ENCODE measurements around the gene CP.

GRCh38 chr3:149134575-149134974, 87.1 kb downstream of the CP start:
- TF ChIP-seq CTCF (IDR thresholded peaks at IDR 0.05) (no peak), ZBTB21 (CRISPR knock-in tag; IDR thresholded peaks at IDR 0.05; ENCODE audit: borderline replicate concordance) (no peak), ERG (CRISPR knock-in tag; IDR thresholded peaks at IDR 0.05) (no peak), SMAD3 (CRISPR knock-in tag; IDR thresholded peaks at IDR 0.05; ENCODE audit: borderline replicate concordance) (no peak)

All from WTC11 (cell line).